ENCODE measurements around the gene PAPPA2.

Gene PAPPA2

DNA sequence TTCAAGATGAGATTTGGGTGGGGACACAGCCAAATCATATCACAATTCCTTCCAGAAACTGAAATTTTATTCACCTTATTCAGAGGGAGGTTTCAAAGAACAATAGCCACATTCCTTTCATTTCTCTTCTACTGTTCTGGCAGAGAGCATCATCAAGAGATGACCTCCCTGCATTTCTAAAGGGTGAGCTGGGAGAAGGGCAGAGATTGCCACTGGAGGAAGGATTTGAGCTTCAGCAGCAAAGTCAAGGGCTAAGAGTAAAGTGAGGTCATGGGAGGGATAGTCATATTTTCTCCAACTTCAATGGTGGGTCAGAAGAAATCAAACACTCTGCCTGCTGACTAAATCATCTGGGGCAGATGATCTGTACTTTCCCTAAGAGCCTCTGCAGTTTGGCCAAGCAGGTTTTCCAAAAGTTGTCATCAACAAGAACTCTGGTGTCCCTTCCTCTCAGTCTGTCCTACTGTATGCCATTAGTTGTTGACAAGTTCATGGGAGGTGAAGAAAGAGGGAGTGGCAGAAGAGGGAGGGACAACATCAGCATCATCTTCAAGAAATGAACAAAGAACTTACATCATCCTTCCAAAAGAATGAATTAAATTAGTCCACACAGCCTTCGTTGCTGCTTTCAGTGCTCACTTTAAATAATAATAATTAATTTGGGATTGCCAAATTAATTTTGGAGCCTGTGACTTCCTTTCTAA is 403.2 kb downstream of the PAPPA2 start:
- DNase-seq: no peak

DNA sequence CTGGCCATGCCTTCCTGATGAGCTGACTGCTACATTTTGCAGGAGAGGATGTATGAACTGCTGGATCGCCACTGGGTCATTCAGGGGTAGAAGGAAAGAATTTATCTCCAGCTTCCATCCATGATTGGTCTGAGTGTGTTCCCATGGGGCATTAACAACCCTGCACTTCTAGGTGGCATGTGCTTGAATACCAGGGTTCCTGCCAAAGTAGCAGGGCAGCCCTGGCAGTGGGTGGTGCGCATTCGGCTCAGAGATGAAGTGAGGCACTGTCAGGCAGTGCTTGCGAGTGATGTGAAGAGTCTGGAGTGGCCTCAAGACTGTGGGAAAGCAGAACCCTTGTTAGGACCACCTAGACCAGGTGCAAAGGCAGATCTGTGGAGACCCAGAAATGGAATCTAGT is 406.6 kb downstream of the PAPPA2 start:
- DNase-seq: no peak

DNA sequence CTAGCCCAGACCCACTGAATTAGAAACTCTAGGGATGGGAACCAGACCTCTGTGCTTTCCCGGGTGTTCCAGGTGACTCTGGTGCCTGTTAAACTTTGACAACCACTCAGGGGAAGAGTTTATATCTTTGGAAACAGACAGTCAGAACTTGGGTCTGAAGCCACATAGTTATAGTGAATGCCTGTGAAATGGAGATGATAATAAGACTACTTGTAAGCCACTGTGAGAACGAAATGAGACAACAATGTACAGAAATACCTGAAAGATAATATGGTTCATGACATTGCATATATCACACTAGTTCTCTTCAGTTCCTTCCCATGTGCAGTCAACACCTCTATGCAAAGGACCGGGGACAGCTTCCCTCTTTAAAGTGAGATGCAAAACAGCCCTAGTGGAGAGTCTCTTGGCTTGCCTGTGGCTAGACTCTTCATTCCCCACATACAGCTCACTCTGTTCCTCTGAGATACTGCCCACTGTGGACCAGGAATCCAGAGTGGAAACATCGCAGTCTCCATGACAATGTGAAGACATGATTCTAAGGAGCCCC is 414.1 kb downstream of the PAPPA2 start:
- DNase-seq: no peak

DNA sequence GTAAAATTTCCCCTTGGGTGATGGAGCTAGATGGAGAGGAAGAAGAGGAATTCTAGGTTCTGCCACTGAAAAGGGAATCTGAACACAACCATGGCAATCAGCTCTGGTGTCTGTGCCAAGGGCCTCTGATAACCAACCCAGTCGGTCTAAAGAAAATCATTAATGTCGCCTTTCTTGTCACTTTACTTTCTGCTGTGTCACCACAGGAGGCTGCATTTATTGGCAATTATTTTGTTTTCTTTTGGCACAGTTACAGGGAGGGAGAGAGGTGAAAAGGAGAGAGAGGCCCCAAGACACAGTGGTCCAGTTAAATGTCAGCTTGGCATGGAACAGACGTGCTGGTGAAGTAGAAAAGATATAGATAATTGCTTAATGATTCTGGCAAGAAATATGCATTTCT is 414.6 kb downstream of the PAPPA2 start:
- DNase-seq: no peak

DNA sequence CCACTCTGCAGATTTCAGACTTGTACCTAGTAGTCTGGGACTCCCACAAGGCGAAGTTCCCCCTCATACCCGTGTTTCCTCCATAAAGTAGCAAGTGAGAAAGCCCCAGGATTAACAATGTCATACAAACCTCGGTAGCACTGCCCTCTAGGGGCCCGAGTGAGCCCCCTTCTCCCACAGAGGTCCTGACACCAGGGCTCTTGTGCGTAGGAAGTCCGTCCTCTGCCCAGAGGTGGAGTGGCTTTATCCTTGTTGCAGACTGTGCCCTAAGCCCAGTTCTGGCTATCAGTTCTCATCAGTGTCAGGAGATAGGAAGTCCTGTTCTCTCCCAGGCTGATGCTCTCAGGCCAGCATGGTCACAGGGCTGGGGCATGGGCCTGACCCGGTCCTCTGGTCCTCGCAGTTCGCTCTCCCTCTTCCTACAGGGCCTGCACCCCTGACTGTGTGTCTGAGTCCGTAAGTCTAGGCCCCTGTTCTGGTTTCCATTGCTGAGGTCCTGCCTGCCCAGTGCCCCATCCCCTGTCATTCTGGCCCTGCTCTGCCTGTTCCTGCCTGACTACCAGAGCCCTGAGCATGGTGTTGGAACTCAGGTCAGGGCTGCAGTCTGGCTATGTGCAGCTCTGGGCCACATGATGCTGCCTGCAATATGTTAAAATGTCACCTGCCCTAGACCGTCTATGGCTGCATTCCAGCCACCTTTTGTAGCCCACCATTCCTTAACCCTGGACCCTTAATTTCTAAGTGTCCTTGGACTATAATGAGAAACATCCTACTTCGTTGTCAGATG is 416.0 kb downstream of the PAPPA2 start:
- DNase-seq: no peak

DNA sequence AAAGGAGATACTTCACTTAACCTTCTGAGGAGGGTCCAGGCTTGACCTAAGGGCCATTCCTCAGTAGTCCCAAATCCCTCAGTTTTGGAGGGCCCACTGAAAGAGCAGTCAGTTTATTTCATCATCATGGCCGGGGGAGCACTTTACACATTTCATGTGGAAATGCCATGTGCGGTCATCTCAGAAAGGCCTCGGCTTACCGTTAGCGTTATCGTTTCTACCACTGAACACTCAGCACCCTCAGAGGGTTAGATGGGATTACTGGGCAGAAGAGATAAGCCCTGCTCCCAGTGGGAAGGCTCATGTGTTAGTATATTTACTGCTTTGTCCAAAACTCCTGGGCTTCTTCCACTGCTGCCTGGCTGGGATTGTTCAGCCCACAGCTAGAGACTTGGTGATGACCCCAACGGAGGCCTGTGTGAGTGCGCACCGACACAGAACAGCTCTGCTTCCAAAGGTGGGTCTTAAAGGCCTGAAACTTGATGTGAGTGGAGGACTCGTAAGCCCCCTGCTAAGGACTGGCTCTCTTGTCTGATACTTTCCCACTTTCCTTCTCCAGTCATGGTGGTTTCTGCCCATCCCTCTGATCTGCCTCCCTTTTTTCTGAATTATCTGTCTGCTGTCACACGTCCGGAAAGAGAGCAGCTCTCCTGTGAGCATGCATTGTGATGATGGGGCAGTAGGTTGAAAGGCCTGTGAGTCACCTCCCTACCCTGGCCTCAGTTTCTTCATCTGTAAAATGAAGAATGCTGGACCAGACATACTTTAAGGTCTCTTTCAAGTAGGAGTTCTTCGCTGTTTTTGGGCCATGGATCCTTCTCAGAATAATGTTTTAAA is 417.0 kb downstream of the PAPPA2 start:
- no peak for DNase-seq

DNA sequence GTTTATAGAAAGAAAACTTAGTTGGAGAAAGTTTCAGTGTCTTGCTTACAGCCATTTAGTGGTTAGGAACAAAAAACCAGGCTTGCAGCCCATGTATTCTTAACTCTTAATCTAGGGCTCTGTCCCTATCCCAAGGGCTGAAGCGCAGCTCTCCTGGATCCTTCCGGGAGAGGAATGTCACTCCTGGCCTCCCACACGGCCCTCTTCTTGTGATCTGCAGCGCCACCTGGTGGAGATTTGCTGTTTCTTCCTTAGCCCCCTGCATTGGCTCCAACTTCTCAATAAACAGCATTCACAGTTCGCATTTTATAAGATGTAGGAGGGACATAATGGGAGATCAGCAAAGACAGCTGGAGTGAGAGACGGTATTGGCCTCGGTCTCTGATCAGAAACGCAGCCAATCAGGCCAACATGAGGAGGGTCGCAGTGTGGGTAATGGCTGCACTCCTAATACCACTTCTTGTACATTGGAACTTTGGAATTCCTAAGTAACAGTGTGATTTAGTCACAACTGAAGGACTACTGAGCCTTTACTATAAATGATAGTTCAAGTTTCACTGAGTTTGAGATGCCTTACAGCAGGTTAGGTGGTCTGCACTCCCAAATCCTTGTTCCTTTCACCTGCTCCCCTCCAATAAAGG is 418.1 kb downstream of the PAPPA2 start:
- peak; percentile 23 for DNase-seq

DNA sequence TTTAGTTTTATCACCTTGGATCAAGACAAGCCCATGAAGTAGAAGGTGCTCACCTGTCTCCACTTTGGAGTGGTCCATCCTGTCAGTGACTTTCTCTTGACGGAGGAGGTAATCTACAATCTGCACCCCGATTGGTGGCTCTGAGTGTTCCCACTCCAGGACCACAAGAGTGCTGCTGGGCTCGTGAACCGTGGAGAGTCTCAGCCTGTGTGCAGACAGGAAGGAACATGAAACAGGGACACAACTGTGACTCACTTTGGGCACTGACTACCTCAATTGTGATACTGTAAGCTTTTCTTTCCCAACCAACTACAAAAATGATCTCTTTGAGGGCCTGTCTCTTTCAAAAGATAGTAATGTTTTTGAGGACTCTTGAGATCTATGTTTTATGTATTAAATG is 421.3 kb downstream of the PAPPA2 start:
- no peak for DNase-seq

DNA sequence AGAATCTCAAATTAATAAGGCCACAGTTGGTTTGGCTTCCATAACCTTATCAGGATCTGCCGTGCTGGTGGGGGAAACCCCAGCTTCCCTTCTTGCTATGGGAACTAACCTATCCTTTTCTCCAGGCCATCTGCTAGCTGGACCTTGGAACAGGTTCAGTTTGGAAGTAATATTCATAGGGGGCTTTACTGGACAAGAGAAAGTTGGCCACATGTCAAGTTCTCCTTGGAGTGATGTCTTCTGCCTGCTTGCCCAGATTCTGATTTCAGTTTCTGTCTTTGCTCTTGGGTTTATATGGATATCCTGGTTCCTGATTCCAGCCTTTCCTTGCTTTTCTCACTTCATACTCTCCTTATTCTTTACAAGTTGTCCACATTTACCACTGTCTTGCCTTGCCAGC is 421.9 kb downstream of the PAPPA2 start:
- no peak for DNase-seq

DNA sequence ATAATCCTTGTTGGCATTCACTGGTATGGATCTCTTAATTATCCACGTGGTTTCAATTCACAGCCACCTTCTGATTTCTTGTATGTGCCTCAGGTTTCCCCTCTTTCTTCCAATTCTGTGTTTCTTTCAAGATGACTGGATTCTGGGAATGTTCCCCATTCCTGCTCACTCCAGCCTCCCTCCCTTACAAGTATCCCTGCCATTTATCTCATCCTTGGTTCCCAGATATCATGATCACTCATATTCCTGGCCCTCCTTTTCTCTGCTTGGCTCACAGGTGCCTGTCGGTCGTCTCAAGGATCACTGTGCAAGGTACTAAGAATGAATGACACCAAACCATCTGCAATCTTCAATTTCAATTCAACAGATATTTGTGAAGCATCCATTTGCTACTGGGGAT is 422.4 kb downstream of the PAPPA2 start:
- DNase-seq: no peak

DNA sequence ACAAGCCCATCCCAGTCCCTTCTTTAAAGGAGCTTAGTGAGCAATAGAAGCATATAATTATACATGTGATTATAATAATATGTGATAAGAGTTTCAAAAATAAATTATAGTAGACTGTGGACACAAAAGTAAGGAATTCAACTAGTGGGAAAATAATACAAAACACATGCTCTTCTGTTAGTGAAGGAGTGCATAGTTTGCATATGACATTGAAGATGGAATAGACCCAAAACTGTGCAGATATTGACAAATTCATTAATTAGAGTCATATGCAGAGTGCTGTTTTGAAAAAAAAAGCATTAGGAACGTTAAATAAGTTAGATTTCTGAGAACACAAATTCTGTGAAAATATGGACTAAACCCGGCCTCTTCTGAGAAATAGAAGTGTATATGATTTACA is 422.8 kb downstream of the PAPPA2 start:
- no peak for DNase-seq

DNA sequence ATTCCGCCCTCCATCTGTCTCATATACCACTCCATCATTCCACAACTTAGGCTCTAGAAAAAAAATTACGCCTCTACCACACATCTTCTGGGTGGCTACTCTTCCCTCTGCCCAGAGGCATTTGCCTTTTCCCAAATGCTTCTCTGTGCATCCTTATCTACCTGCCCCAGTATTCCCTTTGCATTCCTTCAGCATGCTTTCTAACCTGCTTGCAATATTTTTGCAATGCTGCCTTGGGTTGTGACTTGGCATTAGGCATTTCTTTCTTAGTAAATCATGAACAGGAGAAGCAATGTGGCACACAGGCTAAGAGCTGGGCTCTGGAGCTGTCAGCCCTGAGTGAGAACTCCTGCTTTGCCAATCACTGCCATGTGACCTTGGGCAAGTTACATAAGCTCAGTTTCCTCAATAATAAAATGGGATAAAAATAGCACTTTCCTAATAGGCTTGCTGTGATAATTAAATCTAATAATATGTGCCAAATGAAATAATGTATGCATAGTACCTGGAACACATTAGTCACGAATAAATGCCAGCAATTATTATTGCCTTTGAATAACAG is 425.6 kb downstream of the PAPPA2 start:
- no peak for DNase-seq

DNA sequence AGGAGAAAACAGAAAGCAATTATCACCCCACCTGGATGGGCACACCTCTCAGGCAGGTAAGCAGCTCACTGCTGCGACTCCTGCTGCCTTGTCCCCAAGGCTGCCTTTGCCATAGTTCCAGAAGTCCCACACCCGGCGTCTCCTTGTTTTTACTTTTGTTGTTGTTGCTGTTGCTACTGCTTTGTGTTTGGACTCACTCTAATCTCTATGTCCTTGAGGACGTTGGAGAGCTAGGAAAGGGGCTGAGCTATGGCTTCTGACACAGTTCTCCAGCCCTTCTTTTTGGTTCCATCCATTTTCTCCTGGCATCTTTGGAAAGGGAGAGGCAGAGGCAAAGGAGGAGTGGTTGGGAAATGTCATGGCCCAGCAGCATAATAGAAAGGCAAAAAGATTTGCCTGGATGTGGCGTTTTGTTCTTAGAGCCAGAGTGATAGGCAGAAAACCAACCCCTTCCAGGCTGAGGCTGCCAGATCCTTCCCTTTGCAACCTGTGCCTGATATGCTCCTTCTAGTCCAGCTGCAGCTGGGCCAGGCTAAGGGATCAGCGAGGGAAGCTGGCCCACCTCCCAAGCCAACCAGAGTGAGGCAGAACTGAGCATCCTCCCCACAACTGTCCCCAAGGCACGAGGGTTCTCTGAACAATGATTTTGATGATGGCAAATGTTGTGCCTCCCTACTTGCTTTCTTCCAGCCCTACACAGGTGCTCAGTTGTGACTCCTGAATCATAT is 430.8 kb downstream of the PAPPA2 start:
- DNase-seq: peak; percentile 1

DNA sequence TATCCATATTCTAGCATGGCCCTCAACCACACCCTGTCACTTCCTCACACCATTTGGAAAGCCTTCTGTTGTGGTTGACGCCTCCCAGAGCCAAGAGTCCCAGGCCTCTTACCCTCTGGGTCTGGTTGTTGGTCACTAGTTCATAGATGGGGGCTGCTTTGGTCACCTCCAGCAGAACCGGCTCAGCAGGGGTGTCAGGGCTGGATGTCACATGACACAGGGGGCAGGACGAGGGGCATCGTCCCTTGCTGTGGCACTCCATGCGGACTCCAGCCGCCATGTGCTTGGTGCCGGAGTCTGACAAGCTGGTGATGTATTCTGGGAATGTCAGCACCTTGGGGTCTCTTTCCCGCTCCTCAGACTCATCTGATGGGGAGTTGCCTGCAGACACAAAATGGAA is 431.5 kb downstream of the PAPPA2 start:
- DNase-seq: no peak

All from NCI-H748 treated with DMSO at 0.1 percent for 48 hours (cell line).